ENCODE results near the gene IPO5.

Gene IPO5

GRCh38 chr13:98056839-98057410 lies 103.5 kb downstream of the IPO5 start:
- no peak for DNase-seq (ENCODE audit: low read depth in 2 of 2)

- no peak for DNase-seq (ENCODE audit: low read depth in 2 of 2)
These were observed 105.8 kb downstream of the IPO5 start for GRCh38 chr13:98059276-98059675.

- DNase-seq (ENCODE audit: low read depth in 2 of 2), result no peak
These were observed 106.8 kb downstream of the IPO5 start for GRCh38 chr13:98060282-98060681.

DNA sequence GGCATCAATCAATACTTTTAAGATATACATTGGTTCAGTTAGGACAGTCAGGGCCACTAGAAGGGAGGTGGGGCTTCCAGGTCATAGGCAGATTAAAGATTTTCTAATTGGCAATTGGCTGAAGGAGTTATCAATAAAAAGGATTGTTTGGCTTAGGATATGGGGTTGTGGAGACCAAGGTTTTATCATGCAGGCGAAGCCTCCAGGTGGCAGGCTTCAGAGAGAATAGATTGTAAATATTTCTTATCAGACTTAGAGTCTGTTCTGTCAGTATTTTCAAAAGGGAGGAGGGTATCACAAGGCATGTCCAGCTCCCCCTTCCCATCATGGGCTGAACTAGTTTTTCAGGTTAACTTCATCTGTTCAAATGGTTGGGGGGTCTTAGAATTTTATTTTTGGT lies 112.0 kb downstream of the IPO5 start:
- no peak for DNase-seq (ENCODE audit: low read depth in 2 of 2)

DNA sequence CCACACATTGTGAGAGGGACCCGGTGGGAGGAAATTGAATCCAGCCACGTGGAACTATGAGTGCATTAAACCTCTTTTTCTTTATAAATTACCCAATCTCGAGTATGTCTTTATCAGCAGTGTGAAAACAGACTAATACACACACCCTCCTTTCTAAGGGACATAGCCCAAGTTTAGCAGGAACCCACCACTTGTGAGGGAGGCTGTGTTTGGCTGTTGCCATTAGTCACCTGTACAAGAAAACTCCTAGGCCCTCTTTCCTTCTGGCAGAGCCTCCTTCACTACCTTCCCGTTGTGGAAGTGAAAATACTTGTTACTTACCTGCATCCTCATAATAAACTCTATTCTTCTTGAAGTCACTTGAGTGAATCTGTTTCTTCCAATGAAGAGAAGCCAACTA lies 113.2 kb downstream of the IPO5 start:
- no peak for DNase-seq (ENCODE audit: low read depth in 2 of 2)

GRCh38 chr13:98068521-98068920 lies 115.0 kb downstream of the IPO5 start:
- DNase-seq (ENCODE audit: low read depth in 2 of 2), result no peak

DNA sequence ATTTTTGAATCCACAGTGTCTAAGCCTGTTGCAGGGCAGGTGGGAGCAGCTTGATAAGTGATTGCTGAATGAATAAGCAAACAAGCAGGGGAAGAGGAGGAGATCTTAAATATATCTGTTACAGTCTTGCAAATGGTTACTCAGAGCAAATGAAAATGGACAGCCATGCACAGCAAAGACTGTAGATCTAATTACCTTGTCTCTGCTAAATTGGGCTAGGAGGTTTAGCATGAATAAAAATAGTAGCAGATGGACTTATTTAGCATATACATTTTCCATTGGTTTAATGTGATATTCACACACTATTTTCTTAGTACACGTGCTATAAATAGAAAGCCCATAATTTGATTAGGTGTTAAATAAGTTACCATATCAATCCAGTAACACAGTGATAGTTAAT lies 116.5 kb downstream of the IPO5 start:
- DNase-seq (ENCODE audit: low read depth in 2 of 2), result no peak

- no peak for DNase-seq (ENCODE audit: low read depth in 2 of 2)
These were observed 117.8 kb downstream of the IPO5 start for GRCh38 chr13:98071316-98071715.

- DNase-seq (ENCODE audit: low read depth in 2 of 2), result no peak
These were observed 119.0 kb downstream of the IPO5 start for GRCh38 chr13:98072476-98072875.
